Measurements from ENCODE around the gene THBD. TPM values are rescaled to one million over a fixed set of nuclear protein-coding genes. Genes with fewer than 3 reads are reported as not detected.
A peak's percentile ranks its signal among the peaks of the same experiment; 100 is the strongest.

Gene THBD
- polyA plus RNA-seq, 1 donor from 2014 or later = not detected

GRCh38 chr20:23059846-23060245 lies 10.4 kb upstream of the THBD start:
- Mint-ChIP-seq H3K4me1 (no peaks in the 10 kb centered on the region), H3K9me3 (peaks cover 4 to 9% (median 4%) of the 10 kb centered on the region in 3 donors), H3K27ac (no peak overlapping the region), H3K36me3 (no peaks in the 10 kb centered on the region), H3K27me3 (peaks cover 6% of the 10 kb centered on the region), H3K4me3 (no peak overlapping the region)

DNA sequence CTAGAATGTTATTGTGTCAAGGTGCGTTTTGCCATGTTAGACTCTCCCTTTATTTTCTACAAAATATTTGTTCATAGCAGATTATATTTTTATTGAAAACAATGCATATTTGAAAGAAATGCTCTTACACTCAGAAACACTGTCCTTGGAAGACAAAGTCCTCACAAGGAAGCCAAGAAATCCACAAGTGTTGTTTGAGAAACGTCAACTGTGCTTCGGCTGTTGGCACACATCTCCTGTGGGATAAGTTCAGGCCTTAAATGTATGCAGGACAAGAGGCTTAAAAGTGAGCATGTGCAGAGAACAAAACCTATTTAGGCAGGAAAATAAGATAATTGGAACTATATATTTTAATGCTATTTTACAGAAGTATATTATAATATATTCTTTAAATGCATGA lies 9.5 kb upstream of the THBD start:
- Mint-ChIP-seq H3K4me3 (no peak overlapping the region), H3K27me3 (peaks cover 6% of the 10 kb centered on the region), H3K9me3 (peaks cover 4 to 9% (median 4%) of the 10 kb centered on the region in 3 donors), H3K36me3 (no peaks in the 10 kb centered on the region), H3K4me1 (no peaks in the 10 kb centered on the region), H3K27ac (no peak overlapping the region)

DNA sequence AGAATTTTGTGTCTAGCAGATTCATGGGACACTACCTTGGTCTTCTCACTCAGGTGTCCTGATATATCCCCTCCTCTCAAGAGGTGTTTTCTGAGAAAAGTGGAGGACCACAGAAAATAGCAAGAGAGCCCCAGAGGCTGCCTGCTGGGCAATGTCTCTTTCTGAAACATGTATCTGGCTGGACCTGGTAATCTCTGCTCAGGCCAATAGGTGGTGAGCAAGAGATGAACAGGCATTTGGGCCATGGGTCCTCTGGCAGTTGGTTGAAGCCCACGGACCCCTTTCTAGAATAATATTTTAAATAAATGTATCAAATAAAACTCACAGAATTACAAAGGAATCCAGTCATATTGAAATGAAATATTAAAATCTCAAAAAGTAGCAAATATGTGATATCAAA lies 8.8 kb upstream of the THBD start:
- Mint-ChIP-seq H3K36me3 (no peaks in the 10 kb centered on the region), H3K27ac (no peak overlapping the region), H3K4me3 (no peak overlapping the region), H3K27me3 (peaks cover 6% of the 10 kb centered on the region), H3K4me1 (no peaks in the 10 kb centered on the region), H3K9me3 (peaks cover 4 to 9% (median 4%) of the 10 kb centered on the region in 3 donors)

DNA sequence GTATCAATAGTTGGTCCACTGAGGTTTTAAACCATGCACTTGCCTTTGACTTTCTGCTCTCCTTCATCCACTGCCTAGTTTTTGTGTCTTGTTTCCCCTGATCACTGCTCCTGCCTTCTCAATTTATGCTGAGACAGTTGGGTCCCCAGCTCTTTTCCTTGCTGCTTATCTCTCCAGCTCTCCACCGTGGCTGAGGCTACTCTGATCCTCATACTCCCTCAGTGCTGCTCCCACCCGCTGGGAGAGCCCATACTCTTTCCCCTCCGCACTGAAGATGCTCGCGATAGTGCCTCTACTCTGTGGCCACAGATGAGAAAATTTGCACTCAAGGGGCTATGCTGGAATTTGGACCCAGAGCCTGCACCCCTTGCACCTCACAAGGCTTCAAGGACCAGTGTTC lies 3.4 kb upstream of the THBD start:
- H3K27ac Mint-ChIP-seq = peak overlapping the region in 1 of 3 donors; percentile 64
- H3K36me3 Mint-ChIP-seq = no peaks in the 10 kb centered on the region
- peaks cover 22% of the 10 kb centered on the region for H3K27me3 Mint-ChIP-seq
- peak overlapping the region in 1 of 4 donors; percentile 19 for H3K4me3 Mint-ChIP-seq
- H3K9me3 Mint-ChIP-seq = peaks cover 4 to 9% (median 4%) of the 10 kb centered on the region in 3 donors
- no peaks in the 10 kb centered on the region for H3K4me1 Mint-ChIP-seq

GRCh38 chr20:23050847-23051627 lies 1.6 kb upstream of the THBD start:
- Mint-ChIP-seq H3K27ac (no peak overlapping the region), H3K4me3 (no peak overlapping the region), H3K9me3 (peaks cover 0 to 2% (median 2%) of the 10 kb centered on the region in 3 donors), H3K27me3 (peaks cover 28% of the 10 kb centered on the region), H3K4me1 (peaks cover 0 to 4% (median 0%) of the 10 kb centered on the region in 3 donors), H3K36me3 (no peaks in the 10 kb centered on the region)

DNA sequence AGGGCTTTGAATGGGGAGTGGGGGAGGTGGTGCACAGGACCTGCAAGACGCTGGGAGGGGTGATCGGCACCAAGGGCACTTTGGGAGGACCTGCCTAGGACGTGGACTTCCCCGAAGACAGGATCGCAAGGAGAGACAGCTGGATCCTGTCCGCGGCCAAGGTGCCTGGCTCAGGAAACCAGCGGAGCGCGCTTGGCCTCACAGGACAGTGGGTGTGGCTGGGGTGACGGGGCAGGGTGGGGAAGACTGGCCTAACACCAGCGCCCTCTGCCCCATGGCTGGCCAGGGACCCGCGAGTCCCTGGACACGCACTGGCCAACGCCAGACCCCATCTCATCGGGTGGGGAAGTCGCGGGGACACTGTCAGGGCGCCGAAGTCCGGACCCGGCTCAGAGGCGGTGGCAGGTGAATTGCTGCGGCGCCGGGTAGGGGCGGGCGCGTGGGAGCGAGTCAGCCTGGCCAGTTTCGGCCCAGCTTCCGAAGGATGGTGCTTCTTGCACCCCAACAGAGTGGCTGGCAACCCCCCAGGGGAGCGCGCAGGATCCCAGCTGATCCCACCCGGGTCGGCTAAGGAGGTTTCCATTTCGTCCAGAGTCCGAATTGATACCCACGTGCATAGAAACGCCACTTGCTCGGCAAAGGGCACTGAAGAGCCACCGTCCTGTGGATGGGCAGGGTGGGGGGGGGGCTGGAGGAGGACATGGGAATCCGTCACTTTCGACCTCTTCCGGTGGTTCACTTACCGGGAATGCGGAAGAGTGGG lies 785 bp upstream of the THBD start:
- Mint-ChIP-seq H3K4me1 (peaks cover 0 to 4% (median 0%) of the 10 kb centered on the region in 3 donors), H3K36me3 (no peaks in the 10 kb centered on the region), H3K27me3 (peaks cover 28% of the 10 kb centered on the region), H3K27ac (no peak overlapping the region), H3K4me3 (no peak overlapping the region), H3K9me3 (peaks cover 0 to 2% (median 0%) of the 10 kb centered on the region in 3 donors)

DNA sequence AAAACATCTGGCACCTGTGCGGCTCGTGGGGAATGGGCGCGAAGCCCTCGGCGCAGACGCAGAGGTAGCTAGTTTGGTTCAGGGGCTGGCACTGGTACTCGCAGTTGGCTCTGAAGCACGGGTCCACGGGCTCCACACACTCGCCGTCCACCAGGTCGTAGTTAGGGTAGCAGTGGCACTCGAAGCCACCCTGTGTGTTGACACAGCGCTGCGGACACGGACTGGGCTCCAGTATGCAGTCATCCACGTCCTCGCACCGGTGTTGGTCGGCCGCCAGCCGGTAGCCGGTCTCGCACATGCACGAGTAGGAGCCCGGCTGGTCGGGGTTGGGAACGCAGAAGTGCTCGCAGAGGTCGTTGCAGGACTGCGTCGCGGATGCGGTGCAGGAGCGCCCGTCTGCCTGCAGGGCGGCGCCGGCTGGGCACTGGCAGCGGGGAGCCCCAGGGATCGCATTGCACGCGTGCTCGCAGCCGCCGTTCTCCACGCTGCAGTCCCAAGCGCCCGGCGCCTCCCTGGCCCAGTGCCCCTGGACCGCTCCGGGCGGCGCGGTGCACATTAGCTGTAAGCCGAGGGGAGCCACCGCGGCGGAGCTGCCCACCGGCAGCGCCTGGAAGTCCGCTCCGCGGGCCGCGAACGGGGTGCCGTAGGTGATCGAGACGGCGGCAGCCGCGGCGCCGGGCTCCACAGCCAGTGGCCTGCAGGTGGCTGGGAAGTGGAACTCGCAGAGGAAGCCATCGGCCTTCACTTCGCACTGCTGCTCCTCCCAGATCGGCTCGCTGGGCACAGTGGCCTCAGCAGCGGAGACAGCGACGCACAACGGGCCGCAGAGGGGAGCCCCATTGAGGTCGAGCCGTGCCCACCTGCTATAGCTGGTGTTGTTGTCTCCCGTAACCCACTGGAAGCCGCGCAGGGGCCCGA lies 930 bp downstream of the THBD start:
- peaks cover 0 to 4% (median 0%) of the 10 kb centered on the region in 3 donors for H3K4me1 Mint-ChIP-seq
- no peak overlapping the region for H3K4me3 Mint-ChIP-seq
- H3K36me3 Mint-ChIP-seq = no peaks in the 10 kb centered on the region
- H3K27ac Mint-ChIP-seq = no peak overlapping the region
- H3K27me3 Mint-ChIP-seq = peaks cover 30% of the 10 kb centered on the region
- peaks cover 0 to 2% (median 0%) of the 10 kb centered on the region in 3 donors for H3K9me3 Mint-ChIP-seq

DNA sequence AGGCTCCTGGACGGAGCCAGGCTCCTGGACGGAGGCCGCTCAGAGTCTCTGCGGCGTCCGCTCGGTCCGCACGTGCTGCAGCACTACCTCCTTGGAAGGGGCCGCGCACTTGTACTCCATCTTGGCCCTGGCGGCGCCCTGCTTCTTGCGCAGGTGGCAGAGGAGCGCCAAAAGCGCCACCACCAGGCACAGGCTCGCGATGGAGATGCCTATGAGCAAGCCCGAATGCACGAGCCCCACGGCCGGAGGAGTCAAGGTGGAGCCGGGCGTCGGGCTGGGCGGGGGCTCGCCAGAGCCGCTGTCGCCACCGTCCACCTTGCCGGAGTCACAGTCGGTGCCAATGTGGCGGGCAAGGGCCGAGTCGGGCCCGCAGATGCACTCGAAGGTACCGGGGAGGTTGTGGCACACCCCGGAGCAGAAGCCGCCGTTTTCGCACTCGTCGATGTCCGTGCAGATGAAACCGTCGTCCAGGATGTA lies 1.7 kb downstream of the THBD start:
- peaks cover 30% of the 10 kb centered on the region for H3K27me3 Mint-ChIP-seq
- H3K4me1 Mint-ChIP-seq = peaks cover 0 to 4% (median 0%) of the 10 kb centered on the region in 3 donors
- H3K36me3 Mint-ChIP-seq = no peaks in the 10 kb centered on the region
- no peak overlapping the region for H3K4me3 Mint-ChIP-seq
- no peak overlapping the region for H3K27ac Mint-ChIP-seq
- peaks cover 0 to 2% (median 0%) of the 10 kb centered on the region in 3 donors for H3K9me3 Mint-ChIP-seq

DNA sequence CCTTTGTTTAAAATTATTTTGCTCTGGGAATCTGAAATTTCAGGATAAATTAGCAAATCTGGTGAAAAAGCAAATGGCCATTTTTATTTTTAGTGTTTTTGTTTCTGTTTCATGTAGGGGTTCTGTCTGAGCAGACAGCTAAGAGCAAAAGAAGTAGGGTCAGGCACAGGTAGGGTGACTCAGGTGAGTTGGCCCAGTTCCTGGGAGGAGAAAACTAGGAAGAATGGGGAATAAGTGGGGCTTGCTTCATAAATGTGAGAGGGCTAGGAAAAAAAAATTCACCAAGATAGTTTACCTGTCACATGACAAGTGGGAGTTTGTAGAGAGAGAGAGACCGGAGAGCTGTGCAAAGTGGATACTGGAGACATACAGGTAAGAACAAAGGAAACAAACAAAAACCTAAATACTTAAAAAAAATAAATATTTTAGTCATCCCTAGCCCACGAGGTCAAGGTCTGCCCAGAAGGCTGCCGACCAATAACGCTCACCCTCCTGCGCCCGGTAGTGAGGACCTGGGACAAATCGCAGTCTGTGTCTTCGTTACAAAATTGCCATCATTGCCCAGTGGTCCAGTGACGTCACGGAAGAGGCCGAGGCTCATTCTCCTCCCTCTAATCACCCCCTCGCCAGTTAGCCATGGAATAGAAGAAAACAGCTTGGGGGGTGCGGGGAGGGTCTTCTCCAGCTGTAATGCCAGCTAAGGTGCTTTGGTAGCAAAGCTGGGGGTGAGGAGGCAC lies 2.3 kb downstream of the THBD start:
- Mint-ChIP-seq H3K4me3 (no peak overlapping the region), H3K9me3 (peaks cover 0 to 2% (median 0%) of the 10 kb centered on the region in 3 donors), H3K27ac (peak overlapping the region in 1 of 3 donors; percentile 72), H3K36me3 (no peaks in the 10 kb centered on the region), H3K4me1 (peaks cover 0 to 4% (median 0%) of the 10 kb centered on the region in 3 donors), H3K27me3 (peaks cover 29% of the 10 kb centered on the region)

DNA sequence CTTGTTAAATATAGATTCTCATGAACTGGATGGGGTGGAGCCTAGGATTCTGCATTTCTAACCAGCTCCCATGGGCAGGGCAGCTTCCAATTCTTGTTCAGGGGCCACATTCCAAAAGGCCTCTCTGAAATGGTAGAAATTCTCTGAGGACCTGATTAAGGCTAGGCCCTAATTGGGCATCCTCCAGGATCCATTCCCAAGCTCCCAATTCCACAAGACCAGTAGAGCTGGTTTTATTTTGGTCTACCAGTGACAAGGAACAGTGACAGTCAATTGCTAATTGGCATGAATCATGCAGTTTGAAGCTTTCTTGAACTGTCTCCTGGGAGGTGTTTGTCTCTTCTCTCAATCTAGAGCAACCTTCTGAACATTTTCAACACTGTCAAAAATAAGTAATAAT lies 3.0 kb downstream of the THBD start:
- H3K4me3 Mint-ChIP-seq = no peak overlapping the region
- peaks cover 0 to 4% (median 0%) of the 10 kb centered on the region in 3 donors for H3K4me1 Mint-ChIP-seq
- H3K36me3 Mint-ChIP-seq = no peaks in the 10 kb centered on the region
- H3K27me3 Mint-ChIP-seq = peaks cover 24% of the 10 kb centered on the region
- peaks cover 0 to 2% (median 0%) of the 10 kb centered on the region in 3 donors for H3K9me3 Mint-ChIP-seq
- no peak overlapping the region for H3K27ac Mint-ChIP-seq

GRCh38 chr20:23043376-23043775 lies 6.1 kb downstream of the THBD start:
- H3K9me3 Mint-ChIP-seq = peaks cover 0 to 2% (median 0%) of the 10 kb centered on the region in 3 donors
- H3K4me3 Mint-ChIP-seq = no peak overlapping the region
- no peak overlapping the region for H3K27ac Mint-ChIP-seq
- H3K36me3 Mint-ChIP-seq = no peaks in the 10 kb centered on the region
- H3K4me1 Mint-ChIP-seq = peaks cover 0 to 4% (median 0%) of the 10 kb centered on the region in 3 donors
- H3K27me3 Mint-ChIP-seq = peaks cover 14% of the 10 kb centered on the region

DNA sequence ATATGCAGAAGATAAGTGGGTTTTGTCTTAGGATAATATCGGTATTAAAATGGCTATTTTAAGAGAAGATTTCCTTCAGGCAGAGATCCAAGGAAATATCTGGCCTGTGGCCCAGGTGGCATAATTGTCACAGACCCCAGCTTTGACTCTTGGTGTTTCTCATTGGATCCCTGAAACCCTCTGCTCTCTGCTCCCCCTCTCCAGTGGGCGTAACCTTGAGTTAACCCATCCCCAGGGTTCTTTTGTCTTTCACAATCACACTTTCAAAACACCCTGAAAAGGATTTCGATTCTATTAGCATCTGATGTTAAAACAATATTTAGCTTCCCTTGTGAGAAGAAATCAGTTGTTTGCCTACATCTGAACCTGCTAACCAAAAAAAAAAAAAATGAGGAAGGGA lies 7.2 kb downstream of the THBD start:
- peaks cover 0 to 4% (median 0%) of the 10 kb centered on the region in 3 donors for H3K4me1 Mint-ChIP-seq

GRCh38 chr20:23039885-23040508 lies 9.5 kb downstream of the THBD start:
- no peak overlapping the region for H3K4me3 Mint-ChIP-seq
- H3K36me3 Mint-ChIP-seq = peaks cover 1% of the 10 kb centered on the region
- H3K4me1 Mint-ChIP-seq = no peaks in the 10 kb centered on the region
- H3K27me3 Mint-ChIP-seq = peaks cover 7% of the 10 kb centered on the region
- H3K9me3 Mint-ChIP-seq = peaks cover 0 to 3% (median 0%) of the 10 kb centered on the region in 3 donors
- no peak overlapping the region for H3K27ac Mint-ChIP-seq

More for the DNA sequence above, 7.2 kb downstream of the THBD start:
- peaks cover 13% of the 10 kb centered on the region for H3K27me3 Mint-ChIP-seq
- no peaks in the 10 kb centered on the region for H3K36me3 Mint-ChIP-seq
- no peak overlapping the region for H3K4me3 Mint-ChIP-seq
- H3K9me3 Mint-ChIP-seq = peaks cover 0 to 2% (median 0%) of the 10 kb centered on the region in 3 donors
- no peak overlapping the region for H3K27ac Mint-ChIP-seq

Data from IgD-negative memory B cell (primary cell).